H9 (cell line): Measurements from ENCODE around the gene MIPEP. TPM values are rescaled to one million over a fixed set of nuclear protein-coding genes. Genes with fewer than 3 reads are reported as not detected.

Experiments
- DNase-seq: peaks from one replicate; pipeline ENCODE4 v3.0.0-alpha.2; 2017
- H2AFZ ChIP-seq: one replicate; pipeline ENCODE4 v1.6.1; 2013; ENCODE audit warnings: mild to moderate bottlenecking, low read length, control low read depth, moderate library complexity
- H2AK5ac ChIP-seq: 2 replicates; pipeline ENCODE4 v1.6.1; 2013; ENCODE audit warnings: low read length, control low read depth, mixed read lengths; ENCODE audit not compliant: insufficient read length
- H2BK120ac ChIP-seq: one replicate; pipeline ENCODE4 v1.6.1; 2013; ENCODE audit warnings: low read depth, mild to moderate bottlenecking, low read length, control low read depth, inconsistent platforms; ENCODE audit not compliant: poor library complexity, severe bottlenecking
- H2BK12ac ChIP-seq: 2 replicates; pipeline ENCODE4 v1.6.1; 2013; ENCODE audit warnings: low read length, control low read depth, mixed read lengths, low read depth; ENCODE audit not compliant: insufficient read length
- H2BK15ac ChIP-seq: 2 replicates; pipeline ENCODE4 v1.6.1; 2013; ENCODE audit warnings: low read depth, low read length, control low read depth
- H2BK20ac ChIP-seq: one replicate; pipeline ENCODE4 v1.6.1; 2013; ENCODE audit warnings: low read depth, mild to moderate bottlenecking, low read length, control low read depth, inconsistent platforms; ENCODE audit not compliant: poor library complexity, severe bottlenecking
- H2BK5ac ChIP-seq: 2 replicates; pipeline ENCODE4 v1.6.1; 2013; ENCODE audit warnings: low read length, control low read depth, mixed read lengths; ENCODE audit not compliant: insufficient read length
- H3K14ac ChIP-seq: 2 replicates; pipeline ENCODE4 v1.6.1; 2013; ENCODE audit warnings: low read length, control low read depth; ENCODE audit not compliant: insufficient read depth
- H3K18ac ChIP-seq: 2 replicates; pipeline ENCODE4 v1.6.1; 2013; ENCODE audit warnings: low read depth, mild to moderate bottlenecking, mixed read lengths, low read length, control low read depth; ENCODE audit not compliant: insufficient read length
- H3K23ac ChIP-seq: 2 replicates; pipeline ENCODE4 v1.6.1; 2013; ENCODE audit warnings: low read length, control low read depth, mixed read lengths, low read depth; ENCODE audit not compliant: insufficient read length
- H3K23me2 ChIP-seq: 2 replicates; pipeline ENCODE4 v1.6.1; 2013; ENCODE audit warnings: low read depth, mild to moderate bottlenecking, mixed read lengths, low read length, control low read depth; ENCODE audit not compliant: insufficient read length, poor library complexity, severe bottlenecking
- H3K27ac ChIP-seq: 2 replicates; pipeline ENCODE4 v1.5.1; 2013; ENCODE audit warnings: low read length, control low read depth, mixed read lengths, low read depth; ENCODE audit not compliant: insufficient read length
- H3K27me3 ChIP-seq: 2 replicates; pipeline ENCODE4 v1.6.1; 2013; ENCODE audit warnings: low read length, control low read depth, inconsistent platforms; ENCODE audit not compliant: insufficient read depth
- H3K4ac ChIP-seq: 2 replicates; pipeline ENCODE4 v1.6.1; 2013; ENCODE audit warnings: low read depth, mild to moderate bottlenecking, control low read depth, inconsistent platforms, low read length, moderate library complexity
- H3K4me1 ChIP-seq: 2 replicates; pipeline ENCODE4 v1.6.1; 2013; ENCODE audit warnings: low read length, control low read depth, inconsistent platforms; ENCODE audit not compliant: insufficient read depth
- H3K4me2 ChIP-seq: 2 replicates; pipeline ENCODE4 v1.6.1; 2013; ENCODE audit warnings: low read length, control low read depth, mixed read lengths; ENCODE audit not compliant: insufficient read length, insufficient read depth
- H3K56ac ChIP-seq: 2 replicates; pipeline ENCODE4 v1.6.1; 2013; ENCODE audit warnings: low read depth, mild to moderate bottlenecking, mixed read lengths, low read length, control low read depth; ENCODE audit not compliant: insufficient read length
- H3K79me1 ChIP-seq: 2 replicates; pipeline ENCODE4 v1.6.1; 2013; ENCODE audit warnings: low read depth, mild to moderate bottlenecking, moderate library complexity, low read length, control low read depth, inconsistent platforms; ENCODE audit not compliant: insufficient read depth, poor library complexity, severe bottlenecking
- H3K79me2 ChIP-seq: 2 replicates; pipeline ENCODE4 v1.6.1; 2013; ENCODE audit warnings: low read length, control low read depth, inconsistent platforms; ENCODE audit not compliant: insufficient read depth
- H3K9ac ChIP-seq: 2 replicates; pipeline ENCODE4 v1.6.1; 2013; ENCODE audit warnings: low read length, control low read depth, mixed read lengths; ENCODE audit not compliant: insufficient read length; ENCODE audit errors: extremely low read depth
- H3K9me3 ChIP-seq: one replicate; pipeline ENCODE4 v1.6.1; 2013; ENCODE audit warnings: low read depth, low read length, inconsistent platforms; ENCODE audit not compliant: control insufficient read depth
- H3T11ph ChIP-seq: one replicate; pipeline ENCODE4 v1.6.1; 2013; ENCODE audit warnings: mild to moderate bottlenecking, low read length, control low read depth, inconsistent platforms
- H4K20me1 ChIP-seq: one replicate; pipeline ENCODE4 v1.6.1; 2013; ENCODE audit not compliant: control insufficient read depth, insufficient read length, insufficient read depth
- H4K5ac ChIP-seq: 2 replicates; pipeline ENCODE4 v1.6.1; 2013; ENCODE audit warnings: low read depth, mild to moderate bottlenecking, mixed read lengths, low read length, control low read depth; ENCODE audit not compliant: insufficient read length
- H4K8ac ChIP-seq: replicated peaks from 2 replicates; pipeline ENCODE4 v1.6.1; 2013; ENCODE audit warnings: low read length, control low read depth, mixed read lengths, low read depth; ENCODE audit not compliant: insufficient read length
- H4K91ac ChIP-seq: 2 replicates; pipeline ENCODE4 v1.6.1; 2013; ENCODE audit warnings: low read depth, mild to moderate bottlenecking, moderate library complexity, mixed read lengths, low read length, control low read depth; ENCODE audit not compliant: insufficient read length
- H3K27ac Mint-ChIP-seq, 3 experiments: 2 replicates in 2 of 3; 3 replicates in 1 of 3; pipeline ENCODE4 v1.8.0; 2020 to 2021; ENCODE audit warnings: mixed read lengths in 3 of 3, mild to moderate bottlenecking in 1 of 3, moderate library complexity in 1 of 3
- H3K27me3 Mint-ChIP-seq: 2 replicates; pipeline ENCODE4 v1.8.0; 2021; ENCODE audit warnings: low read depth, mild to moderate bottlenecking, moderate library complexity, mixed read lengths
- H3K36me3 Mint-ChIP-seq, 3 experiments: 2 replicates in 2 of 3; 3 replicates in 1 of 3; pipeline ENCODE4 v1.8.0; 2020 to 2021; ENCODE audit warnings: low read depth in 3 of 3, mixed read lengths in 3 of 3; ENCODE audit not compliant: insufficient read depth in 1 of 3
- H3K4me1 Mint-ChIP-seq, 2 experiments: 2 replicates each; pipeline ENCODE4 v1.8.0; 2020; ENCODE audit warnings: mixed read lengths in 2 of 2
- H3K4me3 Mint-ChIP-seq, 2 experiments: 2 replicates in 1 of 2; 3 replicates in 1 of 2; pipeline ENCODE4 v1.8.0; 2020 to 2021; ENCODE audit warnings: mild to moderate bottlenecking in 2 of 2, mixed read lengths in 2 of 2, moderate library complexity in 1 of 2
- H3K9me3 Mint-ChIP-seq, 2 experiments: 2 replicates in 1 of 2; 3 replicates in 1 of 2; pipeline ENCODE4 v1.8.0; 2020; ENCODE audit warnings: mild to moderate bottlenecking in 2 of 2, mixed read lengths in 2 of 2, moderate library complexity in 1 of 2
- CTCF ChIP-seq: fragments of 200-600 bp; sonication (generic); conservative IDR thresholded peaks from 3 replicates; pipeline ENCODE4 v1.8.0; 2021; ENCODE audit warnings: antibody characterized with exemption, mild to moderate bottlenecking
- WGBS: extraction: QIAGEN DNeasy Blood & Tissue Kit; methylation state at CpG from one replicate; pipeline ENCODE4 v1.1.7; 2013; ENCODE audit warnings: missing lambda C conversion rate, low lambda C conversion rate, mixed read lengths; ENCODE audit not compliant: insufficient read length; ENCODE audit errors: extremely low coverage; 5-methylcytosine and 5-hydroxymethylcytosine counted together
- total RNA-seq: library from RNA; stranded (reverse); gene quantifications from 2 replicates; pipeline ENCODE4 v1.2.1, GENCODE V29; 2021

MIPEP gene
- total RNA-seq, 1 experiment from 2014 or later = 18.5 TPM

GRCh38 chr13:23859904-23860303 lies 29.3 kb downstream of the MIPEP start:
- Histone ChIP-seq H2BK20ac (no peak overlapping the region), H3K9me3 (no peaks in the 10 kb centered on the region), H3K14ac (no peak overlapping the region), H3K56ac (no peak overlapping the region), H4K20me1 (no peaks in the 10 kb centered on the region), H4K91ac (no peak overlapping the region), H2AFZ (no peak overlapping the region), H3T11ph (no peak overlapping the region), H3K23ac (no peak overlapping the region), H3K9ac (no peak overlapping the region), H3K79me1 (no peaks in the 10 kb centered on the region), H2BK5ac (no peak overlapping the region), H2BK12ac (no peak overlapping the region), H3K4me1 (peaks cover 3% of the 10 kb centered on the region), H4K5ac (no peak overlapping the region), H2AK5ac (no peak overlapping the region), H3K27ac (no peak overlapping the region), H4K8ac (no peak overlapping the region), H3K4me2 (no peak overlapping the region), H3K18ac (no peak overlapping the region), H3K4ac (no peak overlapping the region), H3K27me3 (no peaks in the 10 kb centered on the region; the same call in 1 of the 2 replicates), H2BK15ac (no peak overlapping the region), H3K79me2 (no peaks in the 10 kb centered on the region), H2BK120ac (no peak overlapping the region), H3K23me2 (no peaks in the 10 kb centered on the region)
- DNase-seq = no peak
- Mint-ChIP-seq H3K9me3 (no peaks in the 10 kb centered on the region), H3K27ac (no peak overlapping the region; a peak in 1 of 7 replicates), H3K4me3 (no peak overlapping the region), H3K27me3 (no peaks in the 10 kb centered on the region), H3K4me1 (peaks cover 8 to 9% of the 10 kb centered on the region in 2 experiments), H3K36me3 (peaks cover 0 to 3% (median 0%) of the 10 kb centered on the region in 3 experiments; a peak in 2 of 7 replicates)
- WGBS = no CpG with 5 or more reads among the region's 2 CpGs
- TF ChIP-seq CTCF = no peak
